Fibroblast of peridontal ligament (primary cell): ENCODE measurements around the gene PHLDB3.

Experiments used
- DNase-seq: peaks from one replicate; pipeline ENCODE4 v3.0.0-alpha.2; 2010; ENCODE audit errors: extremely low read depth

The PHLDB3 gene

GRCh38 chr19:43468354-43469159, 36.0 kb downstream of the PHLDB3 start:
- no peak for DNase-seq

GRCh38 chr19:43467730-43468129, 36.8 kb downstream of the PHLDB3 start:
- peak; percentile 52 for DNase-seq

GRCh38 chr19:43467276-43467675, 37.3 kb downstream of the PHLDB3 start:
- no peak for DNase-seq

GRCh38 chr19:43466793-43467192, 37.8 kb downstream of the PHLDB3 start:
- DNase-seq: no peak

- peak; percentile 27 for DNase-seq
Observed at GRCh38 chr19:43465468-43466120, 39.0 kb downstream of the PHLDB3 start, which contains the start of gene LYPD3. TSS of gene LYPD3 (minus strand) at chr19:43465608. CDS start at chr19:43465571, 37 bp downstream.

- DNase-seq: no peak
Observed at GRCh38 chr19:43464134-43464775, 40.3 kb downstream of the PHLDB3 start.

- DNase-seq: peak; percentile 91
Observed at GRCh38 chr19:43463381-43464133, 41.0 kb downstream of the PHLDB3 start.

- DNase-seq: no peak
Observed at GRCh38 chr19:43462785-43463380, 41.7 kb downstream of the PHLDB3 start.

- DNase-seq: no peak
Observed at GRCh38 chr19:43462383-43462782, 42.2 kb downstream of the PHLDB3 start.

GRCh38 chr19:43461303-43461702, 43.2 kb downstream of the PHLDB3 start:
- DNase-seq: no peak

- no peak for DNase-seq
Observed at GRCh38 chr19:43460362-43461016, 44.1 kb downstream of the PHLDB3 start.

GRCh38 chr19:43457809-43458208, 46.7 kb downstream of the PHLDB3 start:
- no peak for DNase-seq

- peak; percentile 12 for DNase-seq
Observed at GRCh38 chr19:43455321-43456113, 49.0 kb downstream of the PHLDB3 start.

GRCh38 chr19:43454031-43454430, 50.5 kb downstream of the PHLDB3 start:
- DNase-seq: no peak

GRCh38 chr19:43452582-43452981, 52.0 kb downstream of the PHLDB3 start:
- no peak for DNase-seq

GRCh38 chr19:43450545-43450997, 54.0 kb downstream of the PHLDB3 start:
- DNase-seq: peak; percentile 92

GRCh38 chr19:43447655-43448054, 56.9 kb downstream of the PHLDB3 start:
- DNase-seq: no peak

- DNase-seq: peak; percentile 80
Observed at GRCh38 chr19:43446746-43447489, 57.6 kb downstream of the PHLDB3 start.

GRCh38 chr19:43445426-43445825, 59.1 kb downstream of the PHLDB3 start:
- no peak for DNase-seq
